CD4-positive, alpha-beta T cell (primary cell): ENCODE measurements around the gene FBXO27. TPM values are rescaled to one million over a fixed set of nuclear protein-coding genes. Genes with fewer than 3 reads are reported as not detected.
"Not testable (repeated sequence)": the region's sequence is repeated elsewhere in the genome, so short reads cannot be mapped to it uniquely, and the experiment has no call there.

Source experiments
- ATAC-seq: fragments of 200-7000 bp; cut with Tn5 transposase; one replicate; pipeline ENCODE4 v1.10.0; 2022; ENCODE audit warnings: mild to moderate bottlenecking; ENCODE audit not compliant: poor library complexity
- CTCF ChIA-PET: fragments of 350-600 bp; sonication (Branson Sonifier 250); formaldehyde crosslinking; loops from one replicate; lab custom pipeline; 2021; ENCODE audit warnings: antibody characterized with exemption, inconsistent platforms; lab: Charles Lee
- POLR2A ChIA-PET: fragments of 350-600 bp; sonication (Branson Sonifier 250); formaldehyde crosslinking; loops from one replicate; lab custom pipeline; 2021; ENCODE audit warnings: antibody characterized with exemption, inconsistent platforms; lab: Charles Lee
- DNase-seq, 14 experiments: peaks; one replicate each; pipeline ENCODE4 v3.0.0-alpha.2; 2013 to 2020; ENCODE audit warnings: mixed read lengths in 2 of 14
- H3K27ac ChIP-seq, 2 donors: one replicate each; pipeline versions ENCODE4 v1.5.1 to v1.7.0; 2013; ENCODE audit warnings: low read length in 2 of 2, low read depth in 1 of 2, mild to moderate bottlenecking in 1 of 2
- H3K27me3 ChIP-seq, 2 experiments: 1 replicate in 1 of 2; 2 replicates in 1 of 2; pipeline versions ENCODE4 v1.6.1 to v1.7.0; 2013; ENCODE audit warnings: low read length in 2 of 2, control low read depth in 1 of 2, mild to moderate bottlenecking in 1 of 2, moderate library complexity in 1 of 2; ENCODE audit not compliant: insufficient read depth in 2 of 2, control insufficient read depth in 1 of 2
- H3K36me3 ChIP-seq: one replicate; pipeline ENCODE4 v1.6.1; 2013; ENCODE audit warnings: low read length, control low read depth; ENCODE audit not compliant: insufficient read depth
- H3K4me1 ChIP-seq: one replicate; pipeline ENCODE4 v1.6.1; 2013; ENCODE audit warnings: low read length, control low read depth; ENCODE audit not compliant: insufficient read depth
- H3K4me3 ChIP-seq: one replicate; pipeline ENCODE4 v1.5.1; 2013; ENCODE audit warnings: mild to moderate bottlenecking, low read length, moderate library complexity
- H3K9me3 ChIP-seq, 2 experiments: 1 replicate in 1 of 2; 2 replicates in 1 of 2; pipeline versions ENCODE4 v1.6.1 to v1.7.0; 2013; ENCODE audit warnings: low read length in 2 of 2, mild to moderate bottlenecking in 2 of 2, control low read depth in 1 of 2, moderate library complexity in 1 of 2; ENCODE audit not compliant: control insufficient read depth in 1 of 2, insufficient read depth in 1 of 2
- H3K27ac Mint-ChIP-seq: one replicate; pipeline ENCODE4 v1.8.0; 2020; ENCODE audit warnings: mixed read lengths
- H3K27me3 Mint-ChIP-seq: one replicate; pipeline ENCODE4 v1.8.0; 2021; ENCODE audit warnings: mixed read lengths
- H3K36me3 Mint-ChIP-seq: one replicate; pipeline ENCODE4 v1.8.0; 2021; ENCODE audit warnings: low read depth, mixed read lengths
- H3K4me1 Mint-ChIP-seq: one replicate; pipeline ENCODE4 v1.8.0; 2021; ENCODE audit warnings: low read depth, mixed read lengths
- H3K4me3 Mint-ChIP-seq: one replicate; pipeline ENCODE4 v1.8.0; 2020; ENCODE audit warnings: mild to moderate bottlenecking, mixed read lengths
- H3K9me3 Mint-ChIP-seq: one replicate; pipeline ENCODE4 v1.8.0; 2020; ENCODE audit warnings: mixed read lengths
- CTCF ChIP-seq: fragments of 200-600 bp; IDR thresholded peaks from one replicate; pipeline ENCODE4 v1.8.0; 2022; ENCODE audit warnings: antibody characterized with exemption, mild to moderate bottlenecking
- intact Hi-C, 2 experiments: fragments of 100-400 bp; cut with DNase I in 1 of 2; cut with micrococcal nuclease in 1 of 2; formaldehyde crosslinking; loops; one replicate each; pipeline versions ENCODE4 v1.15.1 to v1.9.0; 2023 to 2025; cut with DNase I, micrococcal nuclease
- total RNA-seq, 174 experiments: library from RNA in 2 of 174; stranded (reverse) in 2 of 174; gene quantifications; one replicate each; pipeline ENCODE4 v1.2.3 and lab custom pipeline; 2021 to 2026

Gene FBXO27
- total RNA-seq, 2 experiments from 2014 or later = 0.11 TPM; not detected in 1

DNA sequence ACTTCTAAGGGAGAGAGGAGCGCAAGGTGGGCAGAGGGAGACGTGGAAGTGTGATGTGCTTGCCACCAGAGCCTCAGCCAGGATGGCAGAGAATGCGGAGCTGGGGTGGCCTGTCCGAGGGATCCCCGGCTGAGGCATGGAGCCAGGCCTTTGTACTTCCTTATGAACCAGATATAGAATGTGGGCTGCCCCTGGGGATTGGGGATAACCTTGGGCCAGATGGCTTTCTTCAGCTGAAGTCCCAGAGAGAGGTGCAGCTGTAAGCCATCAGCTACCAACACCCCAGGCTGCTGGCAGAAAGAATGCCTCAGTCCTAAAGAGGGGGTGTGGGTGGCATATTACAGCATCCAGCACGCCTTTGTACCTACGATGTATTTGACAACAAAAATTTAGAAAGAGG, 31.3 kb downstream of the FBXO27 start:
- H3K36me3 ChIP-seq = no peaks in the 10 kb centered on the region
- ChIA-PET CTCF (no interaction called here), POLR2A (interaction anchor here (0.6 kb wide), 1 partner anchor 509 kb away, joined by 3 read pairs; no protein-coding TSS in a partner anchor)
- H3K27me3 ChIP-seq = peaks cover 0 to 4% of the 10 kb centered on the region in 2 experiments
- Mint-ChIP-seq H3K4me3 (no peak overlapping the region), H3K27me3 (peaks cover 23% of the 10 kb centered on the region), H3K9me3 (no peaks in the 10 kb centered on the region), H3K36me3 (no peaks in the 10 kb centered on the region), H3K27ac (no peak overlapping the region), H3K4me1 (no peaks in the 10 kb centered on the region)
- TF ChIP-seq CTCF = no peak
- no peaks in the 10 kb centered on the region for H3K4me1 ChIP-seq
- no peak overlapping the region for H3K27ac ChIP-seq
- ATAC-seq (no peak), DNase-seq (no peak)
- no peak overlapping the region for H3K4me3 ChIP-seq
- no peaks in the 10 kb centered on the region for H3K9me3 ChIP-seq
- intact Hi-C loops = no loop called here

- H3K9me3 ChIP-seq, H3K36me3 ChIP-seq, H3K4me1 ChIP-seq, H3K27ac ChIP-seq, H3K4me3 ChIP-seq, H3K27me3 ChIP-seq, H3K36me3 Mint-ChIP-seq, DNase-seq, H3K4me3 Mint-ChIP-seq, H3K9me3 Mint-ChIP-seq, ATAC-seq, H3K27ac Mint-ChIP-seq, intact Hi-C loops, H3K4me1 Mint-ChIP-seq: not testable (repeated sequence)
- POLR2A ChIA-PET = interaction anchor here (0.6 kb wide), 1 partner anchor 17 kb away, joined by 3 read pairs; no protein-coding TSS in a partner anchor
- H3K27me3 Mint-ChIP-seq = peaks cover 26% of the 10 kb centered on the region
- CTCF ChIA-PET = interaction anchor here (0.6 kb wide), 1 partner anchor 582 kb away, joined by 3 read pairs; no protein-coding TSS in a partner anchor
Measured at GRCh38 chr19:38997576-38997975, 34.8 kb downstream of the FBXO27 start.

DNA sequence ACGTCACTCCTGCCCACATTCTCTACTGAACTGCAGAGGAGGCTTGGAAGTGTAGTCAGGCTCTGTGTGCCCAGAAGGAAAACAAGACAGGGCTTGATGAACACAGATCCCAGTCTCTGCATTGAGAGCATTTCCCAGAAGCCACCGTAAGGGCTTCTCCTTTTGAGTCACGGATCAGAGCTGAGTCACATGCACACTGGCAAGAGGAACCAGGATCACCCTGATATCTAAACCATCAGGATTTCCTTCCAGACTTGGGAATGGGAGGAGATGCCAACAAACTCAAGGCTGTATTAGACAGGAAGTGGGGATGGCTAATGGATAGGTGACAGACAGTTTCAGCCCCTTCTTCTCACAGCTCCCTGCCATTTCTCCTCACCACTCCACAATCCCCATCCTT, 39.1 kb downstream of the FBXO27 start:
- H3K27ac ChIP-seq = no peak overlapping the region
- no peak overlapping the region for H3K4me3 Mint-ChIP-seq
- CTCF ChIA-PET = no interaction called here

More for the DNA sequence above, 39.1 kb downstream of the FBXO27 start:
- POLR2A ChIA-PET = no interaction called here
- Histone ChIP-seq H3K36me3 (no peaks in the 10 kb centered on the region), H3K4me3 (no peak overlapping the region), H3K4me1 (no peaks in the 10 kb centered on the region), H3K27me3 (peaks cover 0 to 2% of the 10 kb centered on the region in 2 experiments), H3K9me3 (peaks cover 0 to 3% of the 10 kb centered on the region in 2 experiments)
- intact Hi-C loops = no loop called here
- H3K9me3 Mint-ChIP-seq = no peaks in the 10 kb centered on the region
- TF ChIP-seq CTCF = no peak
- H3K36me3 Mint-ChIP-seq = no peaks in the 10 kb centered on the region
- H3K27me3 Mint-ChIP-seq = peaks cover 44% of the 10 kb centered on the region
- no peak for ATAC-seq
- H3K27ac Mint-ChIP-seq = no peak overlapping the region
- no peak for DNase-seq
- H3K4me1 Mint-ChIP-seq = no peaks in the 10 kb centered on the region
